ENCODE data around the gene SAFB.
A peak's percentile ranks its signal among the peaks of the same experiment; 100 is the strongest.
"Not testable (repeated sequence)": the region's sequence is repeated elsewhere in the genome, so short reads cannot be mapped to it uniquely, and the experiment has no call there.

SAFB gene

GRCh38 chr19:5688262-5688881 lies 65.5 kb downstream of the SAFB start:
- not testable (repeated sequence) for DNase-seq

- peak; percentile 83 to 92 for DNase-seq
Measured at GRCh38 chr19:5690125-5690954, 67.5 kb downstream of the SAFB start, which contains the start of gene RPL36. RPL36 (plus strand) TSS chr19:5690295; CDS start chr19:5690508, 213 bp downstream.

DNA sequence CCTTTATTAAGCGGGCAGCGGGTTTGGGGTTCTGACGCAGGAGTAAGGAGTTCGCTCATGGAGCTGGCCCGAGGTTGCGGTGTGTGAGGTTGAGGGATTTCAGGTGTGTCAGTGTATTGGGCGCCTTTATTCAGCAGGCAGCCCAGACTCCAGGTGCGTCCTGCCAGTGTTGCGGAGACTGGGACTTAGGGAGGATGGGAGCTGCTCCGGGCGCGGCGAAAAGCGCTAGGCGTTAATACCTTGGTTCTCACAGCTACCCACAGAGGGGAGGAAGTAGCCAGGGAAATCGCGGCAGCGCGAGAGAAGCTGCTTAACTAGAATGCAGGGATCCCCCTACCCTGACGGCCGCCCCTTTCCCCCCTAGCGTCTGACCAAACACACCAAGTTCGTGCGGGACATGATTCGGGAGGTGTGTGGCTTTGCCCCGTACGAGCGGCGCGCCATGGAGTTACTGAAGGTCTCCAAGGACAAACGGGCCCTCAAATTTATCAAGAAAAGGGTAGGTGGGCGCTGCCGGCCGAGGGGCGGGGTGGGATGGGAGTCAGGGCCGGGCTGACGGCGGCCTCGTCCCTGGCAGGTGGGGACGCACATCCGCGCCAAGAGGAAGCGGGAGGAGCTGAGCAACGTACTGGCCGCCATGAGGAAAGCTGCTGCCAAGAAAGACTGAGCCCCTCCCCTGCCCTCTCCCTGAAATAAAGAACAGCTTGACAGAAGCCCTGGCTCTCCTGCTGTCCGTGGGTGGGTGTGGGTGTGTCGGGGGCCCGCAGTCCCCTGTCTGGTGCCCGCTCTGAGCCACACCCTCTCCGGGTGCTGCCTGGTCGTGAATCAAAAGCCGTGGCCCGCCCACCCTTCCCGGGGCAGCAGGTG lies 68.3 kb downstream of the SAFB start:
- DNase-seq = no peak

DNA sequence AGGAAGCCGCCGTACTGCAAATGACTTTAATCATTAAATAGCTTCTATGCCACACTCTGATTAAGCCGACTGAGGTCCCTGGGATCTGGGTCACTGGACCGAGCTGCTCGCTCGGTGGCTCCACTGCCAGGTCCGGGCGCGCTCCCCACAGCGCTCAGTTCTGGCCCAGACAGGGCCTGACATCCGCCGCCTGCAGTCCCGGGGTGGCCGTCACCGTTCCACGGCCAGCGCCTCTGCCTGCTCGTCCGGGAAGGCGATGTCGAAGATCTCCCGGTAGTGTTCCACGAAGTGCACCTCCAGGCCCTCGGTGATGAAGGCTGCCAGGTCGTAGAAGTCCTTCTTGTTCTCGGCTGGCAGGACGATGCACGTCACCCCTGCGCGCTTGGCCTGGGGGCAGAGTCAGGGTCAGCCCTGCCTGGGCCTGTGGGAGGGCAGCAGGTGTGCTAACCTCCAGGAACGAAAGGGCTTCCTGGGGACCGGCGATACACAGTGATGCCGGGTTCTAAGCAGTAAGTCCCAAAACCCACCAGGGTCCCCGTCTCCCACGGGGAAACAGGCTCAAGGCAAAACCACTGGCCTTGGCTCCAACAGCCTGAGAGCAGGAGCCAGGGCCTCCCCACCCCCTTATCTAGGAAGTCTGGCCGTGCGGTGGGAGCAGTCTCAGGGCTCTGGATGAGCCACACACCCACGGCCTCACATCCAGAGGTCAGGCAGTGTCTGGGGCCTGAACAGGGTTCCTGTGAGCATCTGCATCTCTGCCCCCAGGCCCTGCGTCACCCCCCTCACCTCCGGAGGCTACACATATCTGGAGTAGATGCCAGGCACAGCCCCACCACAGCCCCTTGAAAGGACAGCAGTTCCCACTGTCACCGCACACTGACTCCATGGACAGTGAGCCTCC lies 69.2 kb downstream of the SAFB start:
- no peak for DNase-seq

- DNase-seq = no peak
Measured at GRCh38 chr19:5692723-5693194, 69.9 kb downstream of the SAFB start.

DNA sequence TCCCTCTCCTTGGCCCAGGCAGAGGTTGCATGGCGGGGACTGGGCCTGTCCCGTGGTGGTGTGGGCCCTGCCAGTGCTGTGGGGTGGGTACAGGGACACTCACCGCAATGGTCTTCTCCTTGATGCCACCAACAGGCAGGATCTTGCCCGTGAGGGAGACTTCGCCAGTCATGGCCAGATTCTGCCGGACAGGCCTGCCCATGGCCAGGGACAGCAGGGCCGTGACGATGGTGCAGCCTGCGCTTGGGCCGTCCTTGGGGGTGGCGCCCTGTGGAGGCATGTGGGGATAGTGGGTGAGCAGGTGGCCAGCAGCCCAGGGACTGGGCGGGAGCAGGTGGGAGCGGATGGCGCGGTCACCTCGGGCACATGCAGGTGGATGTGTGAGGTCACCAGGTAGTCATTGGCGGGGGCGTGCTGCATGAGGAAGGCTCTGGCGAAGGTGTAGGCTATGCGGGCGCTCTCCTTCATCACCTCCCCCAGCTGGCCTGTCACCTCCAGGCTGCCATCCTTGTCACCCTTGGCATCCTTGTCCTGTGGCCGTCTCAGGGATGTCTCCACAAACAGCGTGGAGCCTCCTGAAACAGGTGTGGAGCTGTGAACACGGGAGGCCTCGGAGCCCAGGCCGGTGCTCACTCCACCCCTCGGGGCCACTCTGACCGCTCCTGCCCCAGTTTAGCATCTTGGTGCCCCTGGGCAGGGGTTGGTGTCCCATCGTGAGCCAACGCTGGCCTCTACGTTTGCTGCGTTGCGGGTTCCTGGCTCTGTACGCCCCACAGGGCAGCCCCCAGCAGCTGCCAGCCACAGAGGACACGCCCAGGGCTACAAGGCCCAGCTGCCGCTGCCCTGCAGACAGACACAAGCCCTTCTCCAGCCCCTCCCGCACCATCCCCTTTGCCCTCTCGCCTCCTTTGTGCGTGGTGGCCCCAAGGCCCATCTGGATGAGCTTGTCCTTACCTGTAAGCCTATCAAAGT lies 70.6 kb downstream of the SAFB start:
- no peak for DNase-seq

GRCh38 chr19:5694167-5694955 lies 71.5 kb downstream of the SAFB start:
- no peak for DNase-seq

DNA sequence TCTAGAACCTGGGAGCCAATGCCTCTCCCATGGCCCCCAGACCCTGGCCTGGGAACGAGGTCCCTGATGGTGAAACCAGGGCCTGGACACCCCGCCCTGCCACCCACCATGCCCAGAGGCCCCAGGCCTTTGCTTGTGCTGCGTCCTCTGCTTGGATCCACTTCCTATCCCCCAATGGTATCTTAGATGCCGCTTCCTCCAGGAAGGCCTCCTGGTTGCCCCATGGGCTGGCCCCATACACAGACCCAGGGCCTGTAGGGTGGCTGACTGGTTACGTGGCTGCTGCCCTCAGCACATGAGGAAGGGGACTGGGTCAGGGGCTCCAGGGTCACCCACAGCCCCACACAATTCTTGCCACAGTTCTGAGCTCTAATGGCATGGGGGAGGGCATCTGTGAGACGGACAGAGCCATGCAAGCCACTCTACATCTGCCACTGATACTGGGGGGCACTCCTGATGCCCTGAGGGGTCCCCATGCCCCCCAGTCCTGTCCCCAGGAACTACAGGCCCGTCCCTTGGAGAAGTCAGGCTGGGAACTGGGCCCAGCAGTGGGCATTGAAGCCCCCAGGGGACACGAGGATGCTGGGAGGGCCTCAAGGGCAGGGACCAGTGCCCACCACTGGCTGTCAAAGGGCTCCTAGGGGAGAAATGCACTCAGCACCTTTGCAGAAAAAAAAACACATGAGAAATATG lies 72.2 kb downstream of the SAFB start:
- no peak for DNase-seq

DNA sequence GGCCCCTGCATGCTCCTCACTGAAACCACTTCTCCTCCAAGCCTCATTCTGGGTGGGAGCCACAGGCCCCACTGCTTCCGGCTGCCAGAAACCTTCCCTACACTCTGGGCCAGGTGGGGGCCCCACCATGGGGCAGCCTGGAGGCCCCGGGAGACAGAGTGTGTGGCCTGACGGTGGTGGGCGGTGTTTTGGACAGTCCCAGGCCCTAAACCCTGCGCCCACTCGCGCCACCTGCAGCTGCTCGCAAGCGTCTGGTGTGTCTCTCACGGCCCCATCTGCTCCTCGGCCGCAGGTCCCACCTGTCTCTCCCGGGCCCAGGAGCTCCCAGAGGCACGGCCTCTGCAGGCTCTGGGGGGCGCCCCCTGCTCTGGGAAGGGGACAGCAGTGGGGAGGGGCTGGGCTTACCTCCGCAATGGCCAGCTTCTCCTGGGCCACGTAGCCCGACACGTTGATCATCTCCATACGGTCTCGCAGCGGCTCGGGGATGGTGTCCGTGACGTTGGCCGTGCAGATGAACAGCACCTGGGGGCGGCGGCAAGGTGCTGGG lies 72.8 kb downstream of the SAFB start:
- no peak for DNase-seq

- DNase-seq = no peak
Measured at GRCh38 chr19:5696196-5697021, 73.5 kb downstream of the SAFB start.

DNA sequence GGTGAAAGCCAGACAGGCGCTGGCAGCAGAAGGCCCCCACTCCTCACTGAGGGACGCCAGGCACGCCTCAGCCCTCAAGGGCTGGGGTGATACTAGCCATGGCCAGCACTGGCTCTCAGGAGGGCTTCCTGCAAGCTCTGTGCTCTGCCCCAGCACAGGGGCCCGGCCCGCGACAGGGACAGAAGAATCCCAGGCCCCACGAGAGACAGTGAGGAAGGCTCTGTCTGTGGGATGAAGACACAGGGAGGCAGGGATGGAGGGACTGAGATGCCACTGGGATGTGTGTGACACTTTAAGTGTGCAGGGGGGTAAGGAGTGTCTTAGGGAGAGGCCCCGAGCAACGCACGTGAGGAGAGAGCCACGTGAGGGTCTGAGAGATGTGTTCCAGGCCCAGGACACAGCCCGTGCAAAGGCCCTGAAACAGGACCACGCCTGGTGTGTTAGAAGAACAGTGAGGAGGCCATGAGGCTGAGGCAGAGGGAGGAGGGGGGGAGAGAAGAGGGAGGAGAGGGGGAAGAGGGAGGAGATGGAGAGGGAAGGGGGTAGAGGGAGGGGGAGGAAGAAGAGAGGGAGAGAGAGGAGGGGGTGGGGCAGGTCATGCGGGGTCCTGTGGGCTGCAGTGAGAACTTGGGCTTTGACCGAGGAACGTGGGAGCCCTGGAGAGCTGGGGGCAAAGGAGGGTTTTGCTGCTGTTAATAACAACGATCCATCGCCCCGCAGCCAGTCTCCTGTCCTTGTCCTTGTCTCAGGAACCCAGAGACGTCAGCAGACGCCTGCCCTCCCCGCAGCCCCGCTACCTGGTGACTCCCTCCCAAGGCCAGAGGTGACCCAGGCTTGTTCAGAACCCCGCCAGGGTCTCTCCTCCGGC lies 74.4 kb downstream of the SAFB start:
- no peak for DNase-seq

GRCh38 chr19:5697890-5698634 lies 75.2 kb downstream of the SAFB start:
- DNase-seq = no peak

DNA sequence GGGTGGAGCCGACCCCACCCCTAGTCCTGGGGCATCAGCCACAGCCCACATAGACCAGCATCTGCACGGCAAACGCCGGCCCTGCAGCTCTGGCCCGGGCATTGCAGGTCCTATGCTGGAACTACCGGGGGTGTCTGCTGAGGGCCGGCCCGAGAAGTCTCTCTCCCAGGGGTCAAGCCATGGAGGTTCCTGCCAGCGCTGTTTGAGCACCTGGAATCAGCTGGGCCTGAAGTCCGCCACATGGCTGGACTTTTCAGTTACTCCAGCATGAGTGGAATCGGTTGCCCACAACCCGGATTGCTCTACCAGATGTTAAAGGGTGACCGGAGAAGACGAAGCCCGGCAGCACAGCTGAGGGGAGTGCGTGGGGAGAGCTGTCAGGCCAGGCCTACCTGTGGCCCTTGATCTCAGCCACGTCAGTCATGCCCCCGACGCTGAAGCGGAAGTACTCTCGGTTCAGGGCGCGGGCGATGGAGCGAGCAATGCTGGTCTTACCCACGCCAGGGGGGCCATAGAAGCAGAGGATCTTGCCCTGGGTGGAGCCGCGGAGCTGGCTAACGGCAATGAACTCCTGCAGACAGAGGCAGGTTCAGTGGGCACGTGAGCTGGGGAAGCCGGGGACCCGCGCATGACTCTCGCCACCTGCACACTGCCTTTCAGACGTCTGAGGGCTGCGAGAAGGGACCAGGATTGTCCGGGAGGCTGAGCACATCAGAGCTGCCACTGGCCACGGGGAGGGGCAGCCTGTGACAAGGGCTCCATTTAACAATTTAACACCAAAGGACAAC lies 75.9 kb downstream of the SAFB start:
- no peak for DNase-seq

- DNase-seq = no peak
Measured at GRCh38 chr19:5700455-5701092, 77.7 kb downstream of the SAFB start.

DNA sequence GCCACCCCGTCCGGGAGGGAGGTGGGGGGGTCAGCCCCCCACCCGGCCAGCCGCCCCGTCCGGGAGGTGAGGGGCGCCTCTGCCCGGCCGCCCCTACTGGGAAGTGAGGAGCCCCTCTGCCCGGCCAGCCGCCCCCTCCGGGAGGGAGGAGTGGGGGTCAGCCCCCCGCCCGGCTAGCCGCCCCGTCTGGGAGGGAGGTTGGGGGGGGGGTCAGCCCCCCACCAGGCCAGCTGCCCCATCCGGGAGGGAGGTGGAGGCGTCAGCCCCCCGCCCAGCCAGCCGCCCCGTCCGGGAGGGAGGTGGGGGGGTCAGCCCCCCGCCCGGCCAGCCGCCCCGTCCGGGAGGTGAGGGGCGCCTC lies 79.1 kb downstream of the SAFB start:
- not testable (repeated sequence) for DNase-seq

Measured in NCI-H1930 (cell line).